ENCODE data around the gene CDK16.

The CDK16 gene

DNA sequence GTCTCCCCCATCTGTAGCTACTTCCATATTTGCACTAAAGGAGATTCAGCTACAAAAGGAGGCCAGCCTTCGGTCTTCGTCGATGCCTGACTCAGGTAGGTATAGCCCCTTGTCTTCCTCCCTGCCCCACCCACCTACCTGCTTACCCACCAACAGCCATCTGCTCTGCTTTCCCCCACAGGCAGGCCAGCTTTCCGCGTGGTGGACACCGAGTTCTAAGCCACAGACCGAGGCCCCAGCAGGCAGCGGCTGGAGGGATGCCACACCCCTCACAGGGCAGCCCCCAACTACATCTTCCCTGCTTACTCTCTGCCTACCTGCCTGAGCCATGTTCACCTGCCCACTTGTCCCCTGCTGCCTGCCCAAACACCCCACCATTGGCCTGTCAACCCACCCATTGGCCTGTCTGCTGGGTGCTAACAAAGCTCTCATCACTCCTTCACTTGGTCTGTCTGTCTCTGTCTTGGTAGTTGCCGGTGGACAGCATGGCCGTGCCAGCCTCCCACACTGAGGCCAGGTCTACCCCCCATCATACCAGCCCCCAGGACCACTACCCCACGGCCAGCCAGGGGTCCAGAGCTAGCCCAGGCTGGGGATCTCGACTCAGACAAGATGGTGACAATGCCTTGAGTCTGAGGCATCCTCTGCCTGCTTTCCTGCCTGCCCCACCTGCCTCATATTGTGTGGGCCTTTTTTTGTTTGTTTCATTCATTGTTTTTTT, 10.2 kb downstream of the CDK16 start:
- DNase-seq: no peak

DNA sequence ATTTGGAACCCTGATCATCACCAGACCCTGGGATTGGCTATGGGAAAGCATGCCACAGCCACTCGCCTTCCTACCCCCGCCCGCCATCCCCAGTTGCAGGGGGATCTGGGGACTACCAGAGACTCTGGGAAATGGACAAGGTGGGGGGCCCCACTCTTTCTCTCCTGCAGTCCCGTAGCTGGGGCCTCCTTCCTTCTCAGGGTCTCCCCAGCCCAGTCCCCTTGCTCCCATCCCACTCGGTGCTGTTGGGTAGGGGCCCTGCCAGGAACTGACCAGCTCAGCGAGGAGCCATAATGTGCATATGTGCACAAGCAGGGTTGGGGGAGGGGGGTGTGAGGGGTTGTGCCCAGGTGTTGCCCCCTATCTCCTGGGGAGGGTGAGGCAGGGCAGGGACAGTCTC, 10.9 kb downstream of the CDK16 start:
- DNase-seq: no peak

DNA sequence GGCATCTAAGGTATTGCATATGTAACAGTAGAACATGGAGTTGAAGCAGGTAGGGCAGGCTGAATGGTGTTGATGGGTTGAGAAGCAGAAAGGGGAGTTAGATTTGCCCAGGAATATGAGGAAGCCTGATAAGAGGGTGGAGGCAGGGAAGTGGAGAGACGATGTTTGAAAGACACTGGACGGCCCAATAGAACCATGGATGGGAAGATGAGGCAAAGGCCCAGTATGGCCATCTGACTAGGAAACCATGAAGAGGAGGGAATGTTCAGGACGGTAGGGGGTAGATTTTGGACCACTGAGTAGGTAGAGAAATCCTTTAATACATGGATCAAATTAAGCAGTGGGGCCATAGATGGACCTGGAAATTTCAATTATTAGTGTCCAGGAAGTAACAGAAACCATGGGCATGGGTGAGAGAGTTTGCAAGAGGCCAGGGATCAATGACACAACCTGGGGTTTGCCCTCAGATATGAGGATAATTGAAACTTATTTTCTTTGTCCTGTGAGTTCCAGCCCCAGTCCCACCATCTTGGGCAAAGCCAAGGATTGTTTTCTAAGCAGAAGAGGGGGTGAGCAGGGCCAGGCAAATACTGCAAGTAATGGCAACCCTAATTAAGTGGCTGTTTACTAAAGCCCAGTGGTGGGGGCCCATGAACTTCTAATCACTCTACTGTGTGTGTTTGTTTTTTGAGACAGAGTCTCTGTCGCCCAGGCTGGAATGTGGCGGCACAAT, 11.8 kb downstream of the CDK16 start:
- DNase-seq: no peak

DNA sequence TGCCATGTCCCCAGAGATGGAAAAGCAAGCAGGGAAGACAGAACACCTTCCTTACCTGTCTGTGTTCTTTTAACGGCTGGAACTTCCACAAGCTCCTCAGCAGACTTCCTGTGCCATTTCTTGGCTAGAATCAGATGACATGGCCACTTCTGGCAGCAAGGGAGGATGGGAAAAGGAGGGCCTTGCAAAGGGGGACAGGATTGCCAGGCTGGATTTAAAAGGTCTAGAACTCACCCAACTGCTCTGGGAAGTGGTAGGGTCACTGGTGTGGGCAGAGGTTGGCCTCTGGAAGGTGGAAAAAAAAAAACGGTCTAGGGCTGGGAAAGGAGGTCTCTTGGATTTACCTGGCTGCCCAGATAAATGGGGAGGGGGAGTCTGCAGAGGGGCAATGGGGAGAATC, 12.7 kb downstream of the CDK16 start:
- no peak for DNase-seq

DNA sequence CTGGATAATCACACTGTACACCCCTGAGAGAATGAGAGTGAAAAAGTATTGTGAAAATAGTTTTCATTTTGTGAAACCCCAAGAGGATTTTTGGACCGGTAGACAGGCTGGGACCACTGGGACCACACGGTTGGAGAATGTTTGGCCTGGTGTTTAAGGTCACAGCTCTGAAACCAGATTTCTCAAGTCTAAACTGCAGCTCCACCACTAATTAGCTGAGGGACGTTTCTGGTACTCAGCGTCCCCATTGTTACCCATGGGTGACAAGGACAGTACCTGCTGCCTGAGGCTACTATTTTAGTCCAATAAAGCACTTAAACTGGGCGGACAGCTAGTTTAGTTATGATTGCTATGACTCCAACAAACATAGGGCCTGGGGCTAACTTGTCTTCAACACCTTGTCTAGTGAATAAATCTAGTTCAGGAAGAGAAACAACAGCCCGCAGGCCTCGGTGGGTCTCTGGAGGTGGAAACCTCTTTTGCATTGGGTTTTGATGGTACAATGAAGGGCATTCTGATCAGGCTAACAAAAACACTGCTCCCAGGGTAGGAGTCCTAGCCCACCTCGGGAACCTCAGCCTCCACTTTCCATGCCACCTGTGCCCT, 13.8 kb downstream of the CDK16 start:
- DNase-seq: no peak

DNA sequence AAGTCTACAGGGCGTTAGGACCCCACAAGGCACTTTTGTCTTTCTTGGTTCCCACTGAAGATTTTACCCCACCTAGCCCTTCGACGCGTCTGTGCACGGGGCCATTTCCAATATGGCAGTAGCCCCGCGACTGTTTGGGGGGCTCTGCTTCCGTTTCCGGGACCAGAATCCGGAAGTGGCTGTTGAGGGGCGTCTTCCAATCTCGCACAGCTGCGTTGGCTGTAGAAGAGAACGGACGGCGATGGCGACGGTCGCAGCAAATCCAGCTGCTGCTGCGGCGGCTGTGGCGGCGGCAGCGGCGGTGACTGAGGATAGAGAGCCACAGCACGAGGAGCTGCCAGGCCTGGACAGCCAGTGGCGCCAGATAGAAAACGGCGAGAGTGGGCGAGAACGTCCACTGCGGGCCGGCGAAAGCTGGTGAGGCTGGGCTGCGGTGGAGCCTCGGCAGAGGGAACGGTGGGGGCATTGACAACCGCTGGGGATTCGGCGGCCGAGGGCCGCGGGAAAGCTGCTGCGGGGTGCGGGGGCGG, 14.4 kb downstream of the CDK16 start, which contains the start of gene USP11:
USP11 (plus strand) TSS at position 207 of the 530 bp plus-strand sequence; CDS start at position 242, 35 bp downstream.
- DNase-seq: peak; percentile 27

DNA sequence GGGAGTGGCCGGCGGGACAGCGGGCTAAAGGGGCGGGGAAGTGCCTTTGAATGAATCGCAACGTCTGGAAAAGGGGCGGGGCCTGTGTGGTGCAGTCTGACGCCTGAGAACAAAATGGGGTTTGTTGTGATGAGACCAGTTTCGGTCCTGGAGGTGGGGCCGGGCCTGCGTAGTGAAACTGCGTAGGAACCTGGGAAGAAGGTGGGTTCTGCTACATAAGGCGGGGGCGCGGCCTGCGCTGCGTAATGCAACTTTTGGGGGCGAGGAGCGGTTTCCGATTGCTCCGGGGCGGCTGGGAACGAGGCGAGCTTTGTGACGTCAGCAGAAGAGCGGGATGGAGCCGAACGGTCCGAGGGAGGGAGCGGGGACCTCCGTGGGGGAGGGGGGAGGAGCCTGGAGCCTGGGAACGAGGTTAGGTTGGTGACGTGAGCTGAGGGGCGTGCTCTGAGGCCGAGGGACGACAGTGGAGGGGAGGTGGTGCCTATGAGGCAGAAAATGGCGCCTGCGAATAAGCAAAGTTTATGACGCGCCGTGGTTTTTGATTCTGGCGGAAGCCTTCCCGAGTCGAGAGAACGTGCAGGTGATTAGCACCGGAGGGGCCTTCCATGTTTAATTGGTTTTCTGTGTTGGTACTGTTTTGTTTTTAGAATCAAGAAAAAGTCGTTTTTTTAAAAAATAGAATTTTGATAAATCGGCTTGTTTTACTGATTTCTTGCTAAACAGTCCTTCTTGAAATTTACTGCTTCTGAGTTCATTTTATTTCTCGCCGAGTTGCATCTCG, 15.0 kb downstream of the CDK16 start:
- peak; percentile 94 for DNase-seq

DNA sequence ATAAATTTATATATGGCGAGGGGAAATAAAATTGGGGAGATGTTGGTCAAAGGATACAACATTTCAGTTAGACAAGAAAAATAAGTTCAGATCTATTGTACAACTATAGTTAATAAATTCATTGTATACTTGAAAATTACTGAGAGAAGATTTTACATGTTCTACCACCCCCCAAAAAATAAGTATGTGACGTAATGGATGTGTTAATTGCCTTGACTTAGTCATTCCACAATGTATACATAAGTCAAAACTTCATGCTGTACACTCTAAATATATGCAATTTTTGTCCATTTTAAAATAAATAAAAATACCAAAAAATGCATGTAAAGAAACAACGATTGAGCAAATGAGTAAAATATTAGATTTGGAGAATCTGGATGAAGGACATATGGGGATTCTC, 16.1 kb downstream of the CDK16 start:
- DNase-seq: no peak

DNA sequence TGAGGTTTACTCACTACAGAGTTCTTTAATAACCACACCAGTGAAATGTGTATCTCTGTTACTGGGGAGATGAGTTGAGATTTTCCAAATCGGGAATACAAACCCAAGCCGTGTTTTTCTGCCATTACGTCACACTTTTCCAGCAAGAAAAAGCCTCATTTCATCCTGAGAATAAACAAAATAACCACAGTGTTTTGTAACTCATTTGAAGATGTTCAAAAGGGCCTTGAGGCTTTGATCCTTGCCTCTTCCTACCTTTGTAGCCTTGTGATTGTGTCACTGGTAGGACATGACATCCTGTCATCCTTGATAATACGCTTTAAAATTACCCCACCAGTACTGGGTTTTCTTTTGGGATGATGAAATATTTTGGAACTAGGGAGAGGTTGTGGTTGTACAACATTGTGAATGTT, 17.2 kb downstream of the CDK16 start:
- no peak for DNase-seq

DNA sequence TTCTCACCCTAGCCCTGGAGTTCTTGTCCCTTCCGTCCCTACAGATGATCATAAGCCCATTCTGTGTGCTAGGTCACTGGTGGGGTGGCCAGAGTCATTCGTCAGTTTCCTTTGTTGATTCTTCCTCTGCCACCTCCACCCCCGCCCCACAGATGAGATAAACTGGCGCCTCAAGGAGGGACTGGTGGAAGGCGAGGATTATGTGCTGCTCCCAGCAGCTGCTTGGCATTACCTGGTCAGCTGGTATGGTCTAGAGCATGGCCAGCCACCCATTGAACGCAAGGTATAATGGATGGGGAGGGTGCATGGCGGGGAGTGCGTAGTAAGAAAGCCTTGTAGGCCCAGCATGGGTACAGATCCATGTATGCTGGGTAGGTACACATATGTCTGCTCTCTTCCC, 20.7 kb downstream of the CDK16 start:
- DNase-seq: no peak

DNA sequence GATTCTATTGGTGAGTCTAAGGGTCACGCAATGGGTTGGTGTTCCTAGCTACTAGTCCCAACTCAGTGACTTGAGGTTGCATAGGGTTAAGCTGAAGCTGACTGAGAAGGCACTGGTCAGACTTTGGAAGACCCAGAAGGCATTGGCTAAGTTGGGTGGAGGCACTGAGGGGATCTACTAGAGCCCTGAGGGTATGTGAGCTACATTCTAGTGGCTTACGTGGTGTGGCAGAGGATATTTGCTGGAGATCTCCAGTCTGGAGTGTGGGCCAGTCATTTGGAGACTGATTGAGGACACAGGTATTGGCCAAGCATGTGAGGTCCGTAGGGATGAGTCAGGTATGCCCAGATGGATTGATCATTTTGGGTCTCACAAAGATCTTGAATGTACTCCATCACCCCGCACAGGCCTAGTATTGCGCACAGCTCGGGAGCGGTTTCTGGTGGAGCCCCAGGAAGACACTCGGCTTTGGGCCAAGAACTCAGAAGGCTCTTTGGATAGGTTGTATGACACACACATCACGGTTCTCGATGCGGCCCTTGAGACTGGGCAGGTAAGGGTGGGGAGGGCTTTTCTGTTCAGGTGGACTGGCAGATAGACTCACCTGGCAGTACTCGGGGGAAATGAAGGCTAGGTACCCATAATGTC, 21.5 kb downstream of the CDK16 start:
- no peak for DNase-seq

DNA sequence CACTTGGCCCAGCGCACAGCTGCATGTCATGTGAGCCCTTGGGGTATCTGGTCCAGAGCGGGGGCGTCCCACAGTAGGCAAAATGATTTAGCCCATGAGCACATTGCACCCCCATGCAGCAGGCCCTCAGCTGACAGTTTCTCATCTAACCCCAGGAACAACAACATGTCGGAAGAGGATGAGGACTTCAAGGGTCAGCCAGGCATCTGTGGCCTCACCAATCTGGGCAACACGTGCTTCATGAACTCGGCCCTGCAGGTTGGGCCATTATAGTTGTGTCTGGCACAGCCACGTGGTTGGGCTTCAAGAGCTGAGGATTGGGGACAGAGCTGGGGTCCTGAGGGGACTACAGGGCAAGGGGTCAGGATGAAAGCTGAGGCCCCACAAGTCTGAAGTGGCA, 22.1 kb downstream of the CDK16 start:
- no peak for DNase-seq

DNA sequence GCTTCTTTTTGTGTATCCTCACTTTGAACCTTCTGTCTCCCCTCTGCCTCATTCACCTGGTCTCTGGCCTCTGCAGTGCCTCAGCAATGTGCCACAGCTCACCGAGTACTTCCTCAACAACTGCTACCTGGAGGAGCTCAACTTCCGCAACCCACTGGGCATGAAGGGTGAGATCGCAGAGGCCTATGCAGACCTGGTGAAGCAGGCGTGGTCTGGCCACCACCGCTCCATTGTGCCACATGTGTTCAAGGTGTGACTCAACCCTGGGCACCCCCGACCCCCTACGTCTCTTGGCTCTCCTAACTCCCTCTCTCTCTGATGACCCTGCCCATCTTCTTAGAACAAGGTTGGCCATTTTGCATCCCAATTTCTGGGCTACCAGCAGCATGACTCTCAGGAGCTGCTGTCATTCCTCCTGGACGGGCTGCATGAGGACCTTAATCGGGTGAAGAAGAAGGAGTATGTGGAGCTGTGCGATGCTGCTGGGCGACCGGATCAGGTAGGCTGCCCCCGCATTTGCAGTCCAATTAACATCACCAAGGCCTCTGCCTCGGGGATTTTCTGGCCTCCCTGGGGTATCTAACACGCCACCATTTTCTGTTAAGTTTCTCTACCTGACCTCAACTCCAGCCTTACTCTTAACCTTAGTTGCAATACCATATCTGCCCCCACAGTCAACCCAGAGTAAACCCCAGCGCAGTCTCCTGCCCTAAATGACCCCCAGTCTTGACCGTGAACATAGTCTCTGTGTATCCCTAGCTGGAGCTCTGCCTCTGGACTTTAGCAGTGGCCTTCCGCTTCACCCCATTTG, 22.9 kb downstream of the CDK16 start:
- DNase-seq: no peak

DNA sequence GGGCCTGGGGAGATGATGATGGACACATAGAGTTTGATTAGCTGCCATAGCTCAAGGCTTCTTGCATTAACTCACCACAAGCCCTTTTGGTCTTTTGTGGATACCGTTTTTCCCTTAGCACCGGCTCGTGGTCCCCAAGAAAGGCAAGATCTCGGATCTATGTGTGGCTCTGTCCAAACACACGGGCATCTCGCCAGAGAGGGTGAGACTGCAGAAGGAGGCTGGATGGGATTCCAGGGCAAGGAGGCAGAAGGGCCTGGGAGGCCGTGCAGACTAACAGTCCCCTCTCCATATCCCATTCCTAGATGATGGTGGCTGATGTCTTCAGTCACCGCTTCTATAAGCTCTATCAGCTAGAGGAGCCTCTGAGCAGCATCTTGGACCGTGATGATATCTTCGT, 23.8 kb downstream of the CDK16 start:
- no peak for DNase-seq

DNA sequence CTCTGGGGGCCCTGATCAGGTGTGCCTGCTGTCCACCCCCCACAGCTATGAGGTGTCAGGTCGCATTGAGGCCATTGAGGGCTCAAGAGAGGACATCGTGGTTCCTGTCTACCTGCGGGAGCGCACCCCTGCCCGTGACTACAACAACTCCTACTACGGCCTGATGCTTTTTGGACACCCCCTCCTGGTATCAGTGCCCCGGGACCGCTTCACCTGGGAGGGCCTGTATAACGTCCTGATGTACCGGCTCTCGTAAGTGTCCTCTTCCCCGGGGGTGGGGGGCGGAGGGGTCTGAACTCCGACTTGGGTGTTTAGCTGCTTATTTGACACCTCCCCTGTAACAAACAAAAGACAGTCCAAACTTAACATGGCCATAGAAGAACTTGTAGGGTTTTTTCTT, 24.9 kb downstream of the CDK16 start:
- no peak for DNase-seq

DNA sequence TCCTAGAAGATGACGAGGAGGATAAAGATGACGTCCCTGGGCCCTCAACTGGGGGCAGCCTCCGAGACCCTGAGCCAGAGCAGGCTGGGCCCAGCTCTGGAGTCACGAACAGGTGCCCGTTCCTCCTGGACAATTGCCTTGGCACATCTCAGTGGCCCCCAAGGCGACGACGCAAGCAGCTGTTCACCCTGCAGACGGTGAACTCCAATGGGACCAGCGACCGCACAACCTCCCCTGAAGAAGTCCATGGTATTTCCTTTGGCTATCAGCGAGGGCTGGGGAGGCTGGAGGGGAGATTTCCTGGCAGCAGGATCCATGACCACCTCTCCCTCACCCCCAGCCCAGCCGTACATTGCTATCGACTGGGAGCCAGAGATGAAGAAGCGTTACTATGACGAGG, 26.2 kb downstream of the CDK16 start:
- DNase-seq: no peak

DNA sequence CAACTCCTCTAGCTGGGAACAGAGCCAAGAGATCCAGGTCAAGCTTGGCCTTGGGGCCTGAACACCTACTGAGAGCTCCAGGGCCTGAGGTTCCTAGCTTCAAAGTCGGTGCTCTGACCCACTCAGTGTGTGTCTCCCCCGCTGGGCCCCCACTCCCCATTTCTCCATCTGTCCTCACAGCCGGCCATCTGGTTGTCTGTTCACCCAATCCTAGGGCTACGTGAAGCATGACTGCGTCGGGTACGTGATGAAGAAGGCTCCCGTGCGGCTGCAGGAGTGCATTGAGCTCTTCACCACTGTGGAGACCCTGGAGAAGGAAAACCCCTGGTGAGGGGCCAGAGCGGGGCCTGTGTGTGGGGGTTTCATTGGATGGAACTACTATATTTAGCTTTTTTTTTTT, 26.7 kb downstream of the CDK16 start:
- DNase-seq: no peak

DNA sequence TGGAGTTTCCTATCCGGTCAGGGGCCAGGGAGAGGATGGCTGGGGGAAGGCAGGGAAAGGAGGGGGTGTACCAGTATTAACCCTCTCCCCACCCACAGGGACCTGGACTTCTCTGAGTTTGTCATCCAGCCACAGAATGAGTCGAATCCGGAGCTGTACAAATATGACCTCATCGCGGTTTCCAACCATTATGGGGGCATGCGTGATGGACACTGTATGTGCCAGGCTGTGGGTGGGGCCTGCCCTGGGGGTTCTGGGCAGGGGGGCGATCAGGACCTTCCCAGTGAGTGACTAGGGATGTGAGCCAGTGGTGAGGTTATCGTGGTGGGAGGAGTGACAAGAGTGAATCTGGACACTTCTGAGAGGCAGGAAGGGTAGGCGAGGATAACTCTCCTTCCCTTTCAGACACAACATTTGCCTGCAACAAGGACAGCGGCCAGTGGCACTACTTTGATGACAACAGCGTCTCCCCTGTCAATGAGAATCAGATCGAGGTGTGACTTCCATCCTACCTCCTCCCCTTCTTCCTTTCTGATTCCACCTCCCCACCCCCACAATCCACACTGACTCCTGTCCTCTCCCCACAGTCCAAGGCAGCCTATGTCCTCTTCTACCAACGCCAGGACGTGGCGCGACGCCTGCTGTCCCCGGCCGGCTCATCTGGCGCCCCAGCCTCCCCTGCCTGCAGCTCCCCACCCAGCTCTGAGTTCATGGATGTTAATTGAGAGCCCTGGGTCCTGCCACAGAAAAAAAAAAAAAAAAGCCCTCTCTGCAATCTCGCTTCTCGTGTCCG, 28.9 kb downstream of the CDK16 start:
- DNase-seq: peak; percentile 9

DNA sequence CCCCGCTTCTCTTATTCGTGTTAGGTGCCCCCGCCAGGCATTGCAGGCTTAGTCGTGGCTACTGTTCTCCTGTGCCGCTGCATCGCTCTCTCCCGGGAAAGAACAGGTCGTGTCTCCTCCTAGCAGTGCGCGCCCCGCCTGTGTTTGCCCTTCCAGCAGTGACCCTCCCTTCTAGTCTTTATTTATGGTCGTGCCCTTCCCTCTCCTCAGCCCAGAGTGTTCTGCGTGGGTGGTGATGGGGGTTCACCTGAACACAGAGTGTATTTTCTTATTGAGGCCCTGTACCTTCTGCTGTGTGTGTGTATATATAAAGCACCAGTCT, 29.5 kb downstream of the CDK16 start:
- DNase-seq: no peak

DNA sequence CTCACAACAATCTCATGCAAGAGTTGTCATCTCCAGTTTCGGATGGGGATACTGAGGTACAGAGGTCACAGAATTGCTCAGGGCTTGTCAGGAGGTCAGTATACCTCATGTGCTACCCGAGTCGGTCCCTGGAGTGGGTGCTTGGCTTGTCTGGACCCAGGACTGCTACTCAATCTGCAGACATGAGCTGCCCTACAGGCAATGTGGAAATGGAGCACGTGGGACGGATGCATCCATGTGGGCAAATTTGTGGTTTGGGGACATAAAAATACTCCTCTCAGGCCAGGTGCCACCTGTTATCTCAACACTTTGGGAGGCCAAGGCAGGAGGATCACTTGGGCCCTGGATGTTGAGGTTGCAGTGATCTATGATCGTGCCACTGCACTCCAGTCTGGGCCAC, 30.1 kb downstream of the CDK16 start:
- no peak for DNase-seq

DNA sequence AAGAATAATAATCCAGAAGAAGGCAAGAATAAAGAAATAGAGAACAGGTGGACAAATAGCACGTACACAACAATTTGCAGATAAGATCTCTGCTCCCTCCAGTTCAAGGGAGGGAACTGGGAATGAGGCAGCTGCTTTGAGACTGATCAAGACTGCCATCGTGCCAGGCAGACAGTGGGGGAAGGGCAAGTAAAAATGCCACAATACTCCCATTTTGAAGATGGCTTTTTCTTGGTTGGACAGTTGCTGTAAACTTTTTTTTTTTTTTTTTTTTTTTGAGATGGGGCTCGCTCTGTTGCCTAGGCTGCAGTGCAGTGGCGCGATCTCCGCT, 31.5 kb downstream of the CDK16 start:
- no peak for DNase-seq

Measured in activated CD4-positive, alpha-beta T cell treated with anti-CD3 and anti-CD28 coated beads for 48 hours (primary cell).